Renal pelvis (tissue), 12 donors: ENCODE results near the gene PDE9A. TPM values are rescaled to one million over a fixed set of nuclear protein-coding genes. Genes with fewer than 3 reads are reported as not detected.
"Not testable (repeated sequence)": the region's sequence is repeated elsewhere in the genome, so short reads cannot be mapped to it uniquely, and the experiment has no call there.

Experiments
- DNase-seq: peaks from one replicate; pipeline ENCODE4 v3.0.0-alpha.2; 2013
- long read RNA-seq, 16 experiments: transcript quantifications; one replicate each; lab custom pipeline, GENCODE V29; 2026
- polyA plus RNA-seq, 3 donors: library from polyadenylated mRNA; unstranded; fragments of 120-200 nt; gene quantifications; one replicate each; pipeline ENCODE4 v1.2.1, GENCODE V29; 2013; ENCODE audit not compliant: insufficient read length in 3 of 3

PDE9A gene
- 10 to 100 TPM; 37.3 to 45.5 (median 44.0) TPM for polyA plus RNA-seq
- long read RNA-seq, donor 1, partial matches to known transcripts = 0 of 5 reads
- long read RNA-seq, donor 1, other reads (novel, unspliced or antisense) = 0 of 5 reads
- long read RNA-seq, donor 2, transcript PDE9A-204 (19 exons, 1,883 nt) = major isoform, 5 of 9 reads
- long read RNA-seq, donor 2, partial matches to known transcripts = 0 of 9 reads
- long read RNA-seq, donor 2, other reads (novel, unspliced or antisense) = 0 of 9 reads
- long read RNA-seq, donor 3, partial matches to known transcripts = 0 of 6 reads
- long read RNA-seq, donor 3, other reads (novel, unspliced or antisense) = 0 of 6 reads
- long read RNA-seq, donor 4, transcript PDE9A-201 (20 exons, 2,058 nt) = major isoform, 8 of 19 reads
- long read RNA-seq, donor 4, partial matches to known transcripts = 7 of 19 reads
- long read RNA-seq, donor 4, other reads (novel, unspliced or antisense) = 0 of 19 reads
- long read RNA-seq, donor 5, partial matches to known transcripts = 0 of 1 reads
- long read RNA-seq, donor 5, other reads (novel, unspliced or antisense) = 0 of 1 reads
- long read RNA-seq, donor 6, partial matches to known transcripts = 0 of 8 reads
- long read RNA-seq, donor 6, other reads (novel, unspliced or antisense) = 0 of 8 reads
- long read RNA-seq, donor 7, partial matches to known transcripts = 0 of 4 reads
- long read RNA-seq, donor 7, other reads (novel, unspliced or antisense) = 0 of 4 reads
- long read RNA-seq, donor 8 = 0 reads
- long read RNA-seq, donor 9, partial matches to known transcripts = 0 of 3 reads
- long read RNA-seq, donor 9, other reads (novel, unspliced or antisense) = 0 of 3 reads
- long read RNA-seq, donor 10, partial matches to known transcripts = 0 of 3 reads
- long read RNA-seq, donor 10, other reads (novel, unspliced or antisense) = 0 of 3 reads
- long read RNA-seq, donor 11, partial matches to known transcripts = 0 of 2 reads
- long read RNA-seq, donor 11, other reads (novel, unspliced or antisense) = 0 of 2 reads
- long read RNA-seq, donor 12, partial matches to known transcripts = 0 of 3 reads
- long read RNA-seq, donor 12, other reads (novel, unspliced or antisense) = 0 of 3 reads
- long read RNA-seq, donor 13, partial matches to known transcripts = 5 of 7 reads
- long read RNA-seq, donor 13, other reads (novel, unspliced or antisense) = 0 of 7 reads
- long read RNA-seq, donor 14, transcript PDE9A-204 (19 exons, 1,883 nt) = major isoform, 5 of 10 reads
- long read RNA-seq, donor 14, partial matches to known transcripts = 0 of 10 reads
- long read RNA-seq, donor 14, other reads (novel, unspliced or antisense) = 0 of 10 reads
- long read RNA-seq, donor 15, transcript PDE9A-201 (20 exons, 2,058 nt) = major isoform, 5 of 10 reads
- long read RNA-seq, donor 15, partial matches to known transcripts = 0 of 10 reads
- long read RNA-seq, donor 15, other reads (novel, unspliced or antisense) = 0 of 10 reads
- long read RNA-seq, donor 16, partial matches to known transcripts = 0 of 6 reads
- long read RNA-seq, donor 16, other reads (novel, unspliced or antisense) = 0 of 6 reads

GRCh38 chr21:42653231-42654061, at the start of gene PDE9A:
Gene PDE9A, plus strand, starts transcription at chr21:42653621. Its CDS starts 194 bp downstream, at chr21:42653815.
- peak; percentile 57 for DNase-seq

GRCh38 chr21:42607102-42607501, 46.3 kb upstream of the PDE9A start:
- no peak for DNase-seq

DNA sequence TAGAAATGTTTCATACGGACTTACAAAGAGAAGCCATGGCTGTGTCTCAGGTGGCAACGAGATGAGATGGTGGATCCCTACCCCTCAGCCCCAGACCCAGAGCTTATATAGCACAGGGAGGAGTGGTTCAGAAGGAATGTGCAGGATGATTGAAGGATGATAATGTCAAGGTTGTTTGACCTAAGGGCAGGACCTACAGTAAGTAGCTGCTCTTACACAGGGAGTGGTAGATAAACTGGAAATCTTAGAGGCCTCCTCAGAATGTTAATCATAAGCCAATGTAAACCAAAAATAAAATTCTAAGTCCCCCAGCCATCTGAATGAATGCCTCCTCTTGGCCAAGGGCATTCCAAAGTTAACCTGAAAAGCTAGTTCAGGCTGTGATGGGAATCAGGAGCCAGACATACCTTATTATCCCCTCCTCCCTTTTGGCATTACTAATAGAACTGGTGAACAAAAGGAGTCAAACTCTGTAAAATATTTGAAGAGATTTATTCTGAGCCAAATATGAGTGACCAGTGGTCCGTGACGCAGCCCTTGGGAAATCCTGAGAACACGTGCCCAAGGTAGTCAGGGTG, 45.8 kb upstream of the PDE9A start:
- no peak for DNase-seq

DNA sequence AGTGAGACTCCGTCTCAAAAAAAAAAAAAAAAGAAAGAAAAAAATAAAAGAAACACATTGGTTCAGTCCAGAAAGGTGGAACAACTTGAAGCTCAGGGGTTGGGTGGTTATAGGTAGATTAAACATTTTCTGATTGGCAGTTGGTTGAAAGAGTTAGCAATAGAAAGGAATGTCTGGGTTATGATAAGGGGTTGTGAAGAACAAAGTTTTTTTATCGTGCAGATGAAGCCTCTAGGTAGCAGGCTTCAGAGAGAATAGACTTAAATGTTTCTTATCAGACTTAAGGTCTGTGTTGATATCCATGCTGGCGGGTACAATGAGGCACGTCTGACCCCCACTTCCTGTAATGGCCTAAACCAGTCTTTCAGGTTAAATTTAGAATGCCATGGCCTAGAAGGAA, 45.0 kb upstream of the PDE9A start:
- DNase-seq = no peak

GRCh38 chr21:42609811-42610210, 43.6 kb upstream of the PDE9A start:
- no peak for DNase-seq

DNA sequence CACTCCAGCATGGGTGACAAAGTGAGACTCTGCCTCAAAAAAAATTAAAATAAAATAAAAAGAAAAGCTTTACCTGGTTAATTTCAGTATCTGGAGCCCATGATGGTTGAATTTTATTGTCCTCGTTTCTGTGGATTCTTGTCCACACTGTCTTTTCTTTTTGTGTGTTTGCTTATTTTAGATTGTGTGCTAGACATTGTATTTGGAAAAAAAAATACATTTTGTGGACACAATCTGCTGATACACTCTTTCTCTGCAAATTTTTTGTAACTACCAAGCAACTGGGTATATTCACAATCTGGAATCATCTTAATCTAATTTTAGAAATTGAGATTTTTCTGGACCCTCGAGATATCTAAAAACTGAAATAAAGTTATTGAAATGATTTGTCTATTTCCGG, 41.6 kb upstream of the PDE9A start:
- DNase-seq = no peak

- DNase-seq = no peak
These were observed 41.0 kb upstream of the PDE9A start for GRCh38 chr21:42612390-42612789.

DNA sequence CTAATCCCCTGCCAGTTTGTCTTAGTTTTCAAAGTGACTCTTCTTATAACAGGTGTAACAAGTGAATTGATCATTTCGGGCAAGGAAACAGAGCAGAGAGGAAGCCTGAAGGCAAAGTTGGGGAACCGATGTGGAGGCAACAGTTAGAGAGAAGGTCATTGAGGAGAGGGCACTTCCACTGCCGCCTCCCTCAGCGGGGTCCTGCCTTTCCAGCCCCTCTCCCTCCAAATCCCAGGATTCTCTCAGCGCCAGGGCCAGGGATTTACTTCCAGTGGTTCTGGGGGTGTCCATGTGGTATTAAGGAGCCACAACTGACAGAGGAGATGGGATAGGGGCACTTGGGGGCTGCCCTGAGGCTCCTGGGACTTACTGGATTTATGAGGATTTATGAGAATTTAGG, 39.7 kb upstream of the PDE9A start:
- no peak for DNase-seq

DNA sequence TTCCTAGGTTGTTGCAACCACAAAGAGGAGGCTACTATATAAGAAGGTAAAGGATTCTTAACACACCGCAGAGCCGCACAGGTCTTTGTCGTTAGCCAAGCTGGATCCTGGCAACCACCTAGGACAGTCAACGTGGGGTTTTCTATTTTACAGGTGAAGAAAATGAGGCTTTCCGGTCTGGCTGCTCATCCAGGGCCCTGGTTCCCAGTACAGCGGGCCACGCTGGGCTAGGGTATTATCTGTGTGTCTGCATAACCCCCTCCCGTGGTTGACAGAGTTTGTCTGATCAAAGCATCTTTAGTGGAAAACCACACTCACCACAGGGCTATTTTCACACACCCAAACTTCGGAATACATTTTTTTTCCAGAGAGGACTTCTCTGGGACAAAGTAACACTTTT, 39.0 kb upstream of the PDE9A start:
- DNase-seq = no peak

- DNase-seq = peak; percentile 43
These were observed 38.5 kb upstream of the PDE9A start for GRCh38 chr21:42614811-42615351.

- DNase-seq = not testable (repeated sequence)
These were observed 38.0 kb upstream of the PDE9A start for GRCh38 chr21:42615377-42615776.

- DNase-seq = no peak
These were observed 37.5 kb upstream of the PDE9A start for GRCh38 chr21:42615924-42616323.

DNA sequence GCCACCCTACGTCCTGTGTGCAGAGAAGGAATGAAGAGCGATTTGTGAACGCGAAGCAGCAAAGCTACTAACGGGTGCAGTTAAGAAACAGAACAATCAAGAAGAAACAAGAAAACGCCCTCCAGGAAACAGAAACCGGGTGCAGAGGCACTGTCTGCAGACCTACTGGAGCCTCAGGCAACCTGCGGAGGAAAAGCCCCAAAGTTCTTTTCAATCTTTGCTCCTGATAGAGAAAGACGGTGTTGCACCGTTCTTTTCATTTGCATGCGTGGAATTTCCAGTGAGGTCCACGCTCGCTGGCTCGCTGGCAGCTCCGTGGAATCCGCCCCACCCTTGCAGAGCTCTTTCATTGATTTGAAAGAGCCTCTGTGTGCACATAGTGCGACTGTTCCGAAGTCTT, 37.0 kb upstream of the PDE9A start:
- DNase-seq = no peak

DNA sequence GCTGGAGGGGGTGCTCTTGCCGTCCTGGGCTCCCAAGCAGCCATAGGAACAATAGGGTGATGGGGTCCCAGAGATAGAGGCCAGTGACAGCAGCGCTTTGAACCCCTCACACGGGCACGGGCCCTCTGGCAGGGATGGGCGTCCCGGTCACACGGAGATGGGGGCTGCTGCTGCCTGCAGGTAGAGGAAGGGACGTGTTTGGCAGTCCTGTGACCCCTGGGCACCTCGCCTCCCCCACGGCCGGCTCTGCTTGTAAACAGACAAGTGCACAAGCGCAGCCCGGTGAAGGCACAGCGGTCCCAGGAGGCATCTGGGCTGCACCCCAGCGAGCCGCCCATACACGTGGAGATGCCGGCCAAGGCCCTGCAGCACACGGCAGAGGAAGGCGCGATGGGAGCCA, 36.5 kb upstream of the PDE9A start:
- DNase-seq = no peak

DNA sequence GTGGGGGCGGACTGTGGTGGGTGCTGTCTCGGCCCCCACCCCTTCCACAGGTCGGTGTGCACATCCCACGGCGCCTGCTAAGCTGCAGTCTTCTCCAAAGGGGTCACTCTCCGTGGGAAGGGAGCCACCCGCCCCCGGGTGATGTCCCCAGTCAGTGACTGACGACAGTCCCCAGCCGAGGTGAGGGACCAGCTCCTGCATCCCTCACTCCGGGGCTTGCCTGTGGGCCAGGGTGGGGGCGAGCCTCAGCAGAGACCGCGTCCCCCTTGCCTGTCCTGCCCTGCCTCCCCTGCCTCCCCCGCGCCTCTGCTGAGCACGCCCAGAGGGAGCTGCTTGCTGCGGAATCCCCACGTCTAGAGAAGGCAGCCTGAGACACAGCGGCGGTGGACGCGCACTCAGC, 35.9 kb upstream of the PDE9A start:
- no peak for DNase-seq

GRCh38 chr21:42618707-42619102, 34.7 kb upstream of the PDE9A start:
- DNase-seq = no peak

DNA sequence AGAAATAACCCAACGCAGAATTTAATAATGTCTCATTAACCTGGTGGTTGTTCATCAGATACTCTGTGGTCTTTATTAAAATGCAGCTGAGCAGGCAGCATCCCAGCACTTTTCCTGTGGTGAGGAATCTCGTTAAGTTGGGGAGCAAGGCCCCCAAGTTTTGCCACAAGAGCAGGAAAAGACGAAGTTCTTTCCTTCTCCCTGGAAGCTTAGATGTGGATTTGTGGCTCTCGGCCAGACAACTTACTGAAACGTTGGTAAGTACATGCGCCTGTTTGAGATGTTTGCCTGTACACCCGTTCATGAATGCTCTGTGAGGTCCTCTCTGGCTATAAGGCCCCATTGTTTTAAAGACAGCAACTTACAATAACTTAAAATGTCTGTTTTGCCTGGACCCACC, 34.3 kb upstream of the PDE9A start:
- no peak for DNase-seq

GRCh38 chr21:42619841-42620240, 33.6 kb upstream of the PDE9A start:
- DNase-seq = no peak

DNA sequence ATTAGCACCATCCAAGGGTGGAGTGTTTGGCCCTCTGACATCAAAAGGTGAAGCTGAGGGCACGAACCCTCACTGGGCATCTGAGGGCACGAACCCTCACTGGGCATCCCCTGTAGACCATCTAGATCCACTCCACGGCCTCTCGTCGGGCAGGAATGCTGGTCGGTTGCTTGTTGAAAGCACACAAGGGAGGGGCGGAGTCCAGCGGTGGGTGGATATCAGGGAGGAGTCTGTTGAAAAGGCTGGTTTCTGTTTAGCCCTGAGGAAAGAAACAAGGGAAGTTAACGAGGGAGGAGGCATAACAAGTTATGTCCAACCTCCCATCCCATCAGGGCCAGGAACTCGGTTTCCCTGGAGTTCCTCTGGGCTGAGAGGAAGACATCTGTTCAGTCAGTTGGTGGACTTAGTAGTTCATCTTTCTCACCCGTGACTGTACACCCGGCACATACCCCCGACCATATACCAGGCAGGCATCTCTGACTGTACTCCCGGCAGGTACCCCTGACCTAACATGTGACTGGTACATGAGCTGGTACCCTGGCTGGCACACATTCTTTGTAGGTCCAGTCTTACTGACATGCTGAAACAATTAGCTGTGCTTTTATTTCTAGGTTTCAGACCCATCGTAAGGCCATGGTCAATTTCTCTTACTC, 32.1 kb upstream of the PDE9A start:
- no peak for DNase-seq
